HUDEP-2 (cell line): Measurements from ENCODE around the gene CIITA.
"Not testable (repeated sequence)": the region's sequence is repeated elsewhere in the genome, so short reads cannot be mapped to it uniquely, and the experiment has no call there.

Source experiments
- DNase-seq, 76 experiments: peaks; one replicate each; lab custom pipeline; 2025; ENCODE audit not compliant: unreplicated experiment in 76 of 76; lab: John Stamatoyannopoulos, UW

Gene CIITA

GRCh38 chr16:10934325-10935107, 57.5 kb downstream of the CIITA start:
- DNase-seq = peak in 28 of 76 experiments; percentile 8 to 53 (median 32)

GRCh38 chr16:10935226-10935915, 58.4 kb downstream of the CIITA start:
- DNase-seq = peak in 68 of 76 experiments; percentile 14 to 93 (median 64)

- no peak for DNase-seq
Measured at GRCh38 chr16:10936272-10936984, 59.4 kb downstream of the CIITA start.

DNA sequence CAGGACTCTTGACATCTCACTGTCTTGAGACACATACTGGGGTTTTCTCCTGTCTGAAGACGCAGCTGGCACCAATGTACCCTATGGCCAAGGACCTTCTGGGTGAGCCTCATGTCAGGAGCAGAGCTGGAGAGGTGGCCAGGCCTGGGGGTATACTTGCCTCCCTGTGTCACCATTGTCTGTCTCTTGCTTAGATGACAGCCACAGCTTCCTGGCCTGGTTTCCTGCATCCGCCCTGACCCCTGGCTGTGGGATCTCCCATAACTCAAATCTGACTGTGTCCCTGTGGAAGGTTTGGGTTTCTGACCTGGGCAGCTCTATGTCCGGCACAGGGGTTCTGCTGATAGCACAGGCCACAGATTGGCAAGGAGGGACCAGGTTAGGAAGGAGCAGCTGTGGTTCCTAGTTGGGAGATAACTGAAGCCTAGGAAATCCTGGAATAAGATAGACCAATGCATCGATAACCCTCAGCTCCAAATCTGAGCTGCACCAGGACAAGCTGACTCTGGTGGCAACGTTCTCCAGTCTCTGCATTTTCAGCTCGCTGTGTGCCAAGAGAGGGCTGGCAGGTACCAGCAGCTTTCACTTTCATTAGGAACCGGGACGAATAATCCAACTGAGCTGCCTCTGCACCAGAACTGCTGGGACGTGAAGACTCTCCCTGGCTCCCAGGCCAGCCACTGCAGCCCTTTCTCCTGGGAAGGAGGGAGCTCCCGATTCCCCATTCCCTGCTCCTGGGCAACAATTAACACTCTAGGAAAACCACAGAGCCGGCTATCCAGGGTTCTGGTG, 60.3 kb downstream of the CIITA start:
- peak in 1 of 76 experiments; percentile 2 for DNase-seq

DNA sequence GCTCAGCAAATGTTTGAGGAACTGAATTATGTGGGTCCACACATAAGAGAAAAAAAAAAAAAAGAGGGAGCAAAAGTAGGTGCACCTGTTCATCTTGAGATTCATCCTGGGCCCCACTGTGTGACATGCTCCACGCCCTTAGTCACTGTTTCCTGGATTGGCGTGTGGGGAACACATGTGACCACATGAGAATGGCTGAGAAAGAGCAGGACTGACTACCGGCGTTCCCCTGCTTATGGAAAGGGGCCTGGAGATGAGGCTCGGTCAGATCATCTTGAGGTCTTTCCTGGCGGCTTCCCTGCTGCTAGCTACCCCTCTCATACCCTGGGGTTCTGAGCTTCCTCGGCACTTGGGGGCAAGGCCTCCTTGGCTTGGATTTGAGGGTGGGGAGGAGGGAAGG, 61.3 kb downstream of the CIITA start:
- DNase-seq = peak in 2 of 76 experiments; percentile 3 to 18

- DNase-seq = peak in 41 of 76 experiments; percentile 6 to 71 (median 34)
Measured at GRCh38 chr16:10938796-10939648, 62.0 kb downstream of the CIITA start.

DNA sequence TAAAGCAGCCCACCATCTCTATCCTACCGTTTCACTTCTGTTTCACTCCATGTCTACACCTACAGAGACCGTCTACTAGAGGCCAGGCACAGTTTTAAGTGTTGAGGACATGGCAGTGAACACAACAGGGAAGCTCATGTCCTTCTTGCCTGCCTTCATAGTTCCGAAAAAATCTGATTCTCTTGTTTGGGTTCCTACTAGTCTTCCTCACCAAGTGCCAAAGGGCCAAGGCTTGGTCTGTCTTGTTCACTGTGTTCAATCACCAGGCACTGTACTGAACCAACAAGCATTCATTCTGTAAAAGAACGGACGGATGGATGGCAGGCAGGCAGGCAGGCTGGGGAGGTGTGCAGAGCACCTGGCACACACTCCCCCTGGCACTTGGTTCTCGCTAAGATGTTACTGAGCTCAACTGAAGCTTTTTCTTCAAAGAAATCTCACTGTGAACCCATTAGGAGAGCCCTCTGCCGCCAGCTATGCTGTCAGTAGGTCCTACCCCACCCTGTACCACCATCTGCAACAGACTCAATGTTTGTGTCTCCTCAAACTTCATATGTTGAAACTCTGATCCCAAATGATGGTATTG, 62.7 kb downstream of the CIITA start:
- DNase-seq = peak in 1 of 76 experiments; percentile 1

GRCh38 chr16:10940501-10941079, 63.6 kb downstream of the CIITA start:
- peak in 2 of 76 experiments; percentile 2 to 8 for DNase-seq

DNA sequence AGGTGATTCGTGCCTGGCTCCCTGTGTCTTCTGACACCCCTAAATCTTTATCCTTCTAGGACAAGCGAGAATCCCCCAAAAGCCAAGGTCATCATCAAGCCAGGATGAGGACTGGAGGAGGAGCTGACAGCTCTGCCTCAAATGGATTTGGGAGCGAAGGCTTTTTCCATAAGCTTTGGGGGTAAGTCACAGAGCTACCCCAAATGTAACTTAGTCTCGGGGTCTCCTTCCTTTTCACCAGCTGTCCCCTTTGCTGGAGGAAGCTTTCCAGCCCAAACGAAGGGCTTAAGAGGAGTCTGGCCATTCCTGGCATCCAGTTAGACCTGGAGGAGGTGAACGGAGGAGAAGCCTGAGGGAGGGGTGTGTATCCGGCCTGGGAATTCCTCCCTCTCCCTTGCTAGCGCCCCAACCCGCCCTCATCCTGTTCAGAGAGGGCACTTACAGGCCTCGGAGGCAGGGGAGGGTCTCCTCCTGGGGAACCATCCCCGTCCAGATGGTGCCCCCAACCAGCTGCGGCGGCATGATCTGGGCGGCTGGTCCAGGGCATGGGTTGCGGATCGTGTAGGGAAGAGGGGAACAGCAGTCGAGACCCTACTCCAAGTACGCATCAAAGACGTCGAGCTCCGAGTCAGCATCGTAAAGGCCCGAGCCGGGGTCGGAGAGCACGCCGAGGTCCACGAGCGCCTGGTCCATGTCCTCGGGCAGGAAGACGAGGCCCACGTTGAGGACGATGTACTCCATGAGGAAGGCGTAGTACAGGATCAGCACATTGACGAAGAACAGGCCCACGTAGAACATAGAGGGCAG, 64.3 kb downstream of the CIITA start:
- DNase-seq = peak in 1 of 76 experiments; percentile 21

DNA sequence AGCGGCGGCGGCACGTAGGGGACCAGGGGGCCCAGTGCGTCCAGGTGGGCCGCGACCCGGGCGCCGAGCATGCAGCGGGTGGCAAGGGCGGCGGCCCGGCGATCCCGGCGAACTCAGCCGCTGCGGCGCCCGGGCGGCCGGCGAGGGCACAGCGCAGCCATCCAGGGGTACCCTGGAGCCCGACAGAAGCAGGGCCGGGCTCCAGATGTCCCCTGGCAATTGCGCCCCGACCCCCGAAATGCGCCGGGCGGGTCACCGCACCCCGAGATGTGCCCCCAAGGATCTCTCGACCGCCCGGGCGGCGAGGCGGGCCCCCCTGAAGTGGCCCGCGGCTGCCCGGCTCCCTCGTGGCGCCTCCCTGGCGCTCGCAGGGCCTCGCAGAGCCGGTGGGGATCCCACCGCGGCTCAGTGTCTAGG, 64.9 kb downstream of the CIITA start:
- not testable (repeated sequence) for DNase-seq

GRCh38 chr16:10942352-10943063, 65.5 kb downstream of the CIITA start, which contains the start of gene DEXI:
DEXI (minus strand) TSS chr16:10942468; CDS start chr16:10942005, 463 bp downstream.
- DNase-seq = peak in 74 of 76 experiments; percentile 30 to 96 (median 87)

DNA sequence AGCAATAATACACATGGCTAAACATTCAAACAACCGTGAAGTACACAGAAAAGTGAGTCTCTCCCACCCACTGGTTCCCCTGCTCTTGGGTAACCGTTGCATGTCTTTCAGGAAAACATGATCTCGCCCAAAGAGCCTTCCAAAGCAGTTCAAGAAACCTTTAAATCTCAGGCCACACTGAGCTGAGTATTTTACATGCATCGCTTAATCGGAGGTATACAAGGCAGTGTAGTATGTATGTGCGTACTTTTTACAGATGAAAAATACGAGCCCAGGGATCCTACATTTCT, 66.0 kb downstream of the CIITA start:
- DNase-seq = no peak

DNA sequence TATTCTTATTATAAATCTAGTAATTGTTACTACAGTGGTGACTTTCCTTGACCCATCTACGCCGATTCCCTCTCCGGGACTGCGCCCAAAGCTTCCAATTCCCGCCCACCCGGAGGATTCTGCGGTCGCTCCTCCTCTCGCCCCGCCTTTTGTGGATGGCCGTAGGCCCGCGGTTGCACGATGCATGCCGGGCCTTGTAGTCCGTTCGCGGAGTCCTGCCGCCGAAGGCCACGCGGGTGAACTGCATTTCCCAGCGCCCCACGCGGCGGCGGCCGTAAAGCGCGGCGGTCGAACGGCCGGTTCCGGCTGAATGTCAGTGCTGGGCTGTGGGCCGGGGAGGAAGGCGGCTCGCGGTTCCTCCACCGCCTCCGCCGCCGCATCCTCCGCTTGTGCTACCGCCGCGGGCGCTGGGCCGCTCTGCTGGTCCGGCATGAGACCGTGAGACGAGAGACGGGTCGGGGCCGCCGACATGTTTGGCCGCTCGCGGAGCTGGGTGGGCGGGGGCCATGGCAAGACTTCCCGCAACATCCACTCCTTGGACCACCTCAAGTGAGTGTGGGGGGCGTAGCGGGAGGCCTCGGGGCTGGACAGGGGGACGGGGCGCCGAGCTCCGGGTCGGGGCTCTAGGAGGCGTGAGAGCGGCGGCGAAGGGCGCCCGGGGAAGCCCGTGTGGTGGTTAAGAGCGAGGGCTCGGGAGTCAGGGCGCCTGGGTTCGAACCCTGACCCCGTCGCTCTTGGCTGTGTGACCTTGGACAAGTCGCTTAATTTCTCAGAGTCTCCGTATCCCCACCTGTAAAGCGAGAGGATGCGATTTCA, 67.5 kb downstream of the CIITA start, which contains the start of gene CLEC16A:
Gene CLEC16A (plus strand): TSS at position 316 of the 816 bp plus-strand sequence. CDS start 154 bp downstream, at position 470.
- DNase-seq = peak in 74 of 76 experiments; percentile 29 to 97 (median 92)

- DNase-seq = no peak
Measured at GRCh38 chr16:10945065-10945787, 68.2 kb downstream of the CIITA start.

DNA sequence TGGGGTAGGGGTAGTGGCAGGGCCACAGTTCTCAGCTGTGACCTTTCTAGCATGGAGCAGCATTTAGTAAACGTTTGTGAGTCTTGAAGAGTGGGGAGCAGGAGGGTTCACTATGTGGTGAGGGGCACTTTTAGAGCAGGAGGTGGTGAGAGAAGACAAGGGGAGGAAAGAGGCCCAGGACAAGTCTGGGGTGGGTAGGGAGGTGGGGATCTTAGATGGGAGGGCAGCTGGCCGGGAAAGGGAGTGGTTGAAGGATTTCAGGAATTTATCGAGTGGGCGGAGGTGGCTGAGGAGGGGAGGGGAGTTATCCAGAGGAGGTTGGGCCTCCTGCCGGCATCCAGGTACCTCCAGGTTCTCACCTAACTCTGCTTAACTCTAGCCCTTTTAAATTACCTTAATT, 69.3 kb downstream of the CIITA start:
- DNase-seq = no peak
